Measurements from ENCODE around the gene RABGAP1L. TPM values are rescaled to one million over a fixed set of nuclear protein-coding genes. Genes with fewer than 3 reads are reported as not detected.

The RABGAP1L gene
- total and polyA plus RNA-seq, 12 donors = 13.0 to 167 (median 109) TPM

- DNase-seq = peak in 1 of 2 donors; percentile 18
- intact Hi-C loops (cut with DNase I) = no loop called here
- Histone ChIP-seq H3K4me1 (peaks cover 0 to 10% (median 0%) of the 10 kb centered on the region in 9 donors), H3K36me3 (no peaks in the 10 kb centered on the region), H3K27me3 (no peaks in the 10 kb centered on the region), H3K9me3 (peaks cover 0 to 13% (median 0%) of the 10 kb centered on the region in 11 donors), H3K4me3 (no peak overlapping the region), H3K27ac (peak overlapping the region in 4 of 10 donors; percentile 2 to 65 (median 32))
- TF ChIP-seq CTCF (IDR thresholded peaks at IDR 0.05) = no peak
- 38 to 60% methylated on average over 3 of the region's 3 CpGs for WGBS, 2 donors
- peak in 7 of 8 donors; percentile 29 to 99 (median 84) for ATAC-seq
Measured at GRCh38 chr1:174659823-174660222, 500.5 kb downstream of the RABGAP1L start.

GRCh38 chr1:174660476-174660875, 501.2 kb downstream of the RABGAP1L start:
- no peak overlapping the region for H3K4me3 ChIP-seq
- H3K4me1 ChIP-seq = peaks cover 0 to 8% (median 0%) of the 10 kb centered on the region in 9 donors
- no peak for TF ChIP-seq CTCF (IDR thresholded peaks at IDR 0.05)
- intact Hi-C loops (cut with DNase I) = no loop called here
- no peak for DNase-seq
- no peaks in the 10 kb centered on the region for H3K27me3 ChIP-seq
- peak in 3 of 8 donors; percentile 25 to 52 (median 38) for ATAC-seq
- H3K27ac ChIP-seq = peak overlapping the region in 4 of 10 donors; percentile 2 to 65 (median 32)
- peaks cover 0 to 13% (median 0%) of the 10 kb centered on the region in 11 donors for H3K9me3 ChIP-seq
- 97 to 98% methylated on average over 1 of the region's 1 CpG for WGBS, 2 donors
- no peaks in the 10 kb centered on the region for H3K36me3 ChIP-seq

GRCh38 chr1:174663358-174663757, 504.0 kb downstream of the RABGAP1L start:
- intact Hi-C loops (cut with DNase I) = no loop called here
- Histone ChIP-seq H3K36me3 (no peaks in the 10 kb centered on the region), H3K4me1 (peaks cover 0 to 8% (median 0%) of the 10 kb centered on the region in 9 donors), H3K4me3 (no peak overlapping the region), H3K27ac (no peak overlapping the region), H3K27me3 (no peaks in the 10 kb centered on the region), H3K9me3 (peaks cover 0 to 8% (median 0%) of the 10 kb centered on the region in 11 donors)
- 90 to 91% methylated on average over 4 of the region's 4 CpGs for WGBS, 2 donors
- ATAC-seq (no peak), DNase-seq (no peak)
- no peak for TF ChIP-seq CTCF (IDR thresholded peaks at IDR 0.05)

GRCh38 chr1:174666248-174666647, 506.9 kb downstream of the RABGAP1L start:
- intact Hi-C loops (cut with DNase I) = no loop called here

More at GRCh38 chr1:174666248-174666647, 506.9 kb downstream of the RABGAP1L start:
- no peak for TF ChIP-seq CTCF (IDR thresholded peaks at IDR 0.05)
- DNase-seq (no peak), ATAC-seq (no peak)
- peaks cover 0 to 36% (median 9%) of the 10 kb centered on the region in 11 donors for H3K9me3 ChIP-seq
- H3K4me1 ChIP-seq = no peaks in the 10 kb centered on the region
- no peaks in the 10 kb centered on the region for H3K36me3 ChIP-seq
- H3K27me3 ChIP-seq = no peaks in the 10 kb centered on the region
- no peak overlapping the region for H3K4me3 ChIP-seq
- WGBS, 2 donors = 79 to 80% methylated on average over 3 of the region's 3 CpGs
- H3K27ac ChIP-seq = no peak overlapping the region
